Measurements from ENCODE around the gene RNF5. TPM values are rescaled to one million over a fixed set of nuclear protein-coding genes. Genes with fewer than 3 reads are reported as not detected.

The RNF5 gene
- total and polyA plus RNA-seq, 9 of the 15 experiments (the other 6 are each of a cell fraction or from before 2014, with no cell fraction given), result 62.2 to 245 (median 129) TPM

GRCh38 chr6:32216285-32216684 is 38.1 kb downstream of the RNF5 start (continued):
- TF ChIP-seq, protein P1, sequence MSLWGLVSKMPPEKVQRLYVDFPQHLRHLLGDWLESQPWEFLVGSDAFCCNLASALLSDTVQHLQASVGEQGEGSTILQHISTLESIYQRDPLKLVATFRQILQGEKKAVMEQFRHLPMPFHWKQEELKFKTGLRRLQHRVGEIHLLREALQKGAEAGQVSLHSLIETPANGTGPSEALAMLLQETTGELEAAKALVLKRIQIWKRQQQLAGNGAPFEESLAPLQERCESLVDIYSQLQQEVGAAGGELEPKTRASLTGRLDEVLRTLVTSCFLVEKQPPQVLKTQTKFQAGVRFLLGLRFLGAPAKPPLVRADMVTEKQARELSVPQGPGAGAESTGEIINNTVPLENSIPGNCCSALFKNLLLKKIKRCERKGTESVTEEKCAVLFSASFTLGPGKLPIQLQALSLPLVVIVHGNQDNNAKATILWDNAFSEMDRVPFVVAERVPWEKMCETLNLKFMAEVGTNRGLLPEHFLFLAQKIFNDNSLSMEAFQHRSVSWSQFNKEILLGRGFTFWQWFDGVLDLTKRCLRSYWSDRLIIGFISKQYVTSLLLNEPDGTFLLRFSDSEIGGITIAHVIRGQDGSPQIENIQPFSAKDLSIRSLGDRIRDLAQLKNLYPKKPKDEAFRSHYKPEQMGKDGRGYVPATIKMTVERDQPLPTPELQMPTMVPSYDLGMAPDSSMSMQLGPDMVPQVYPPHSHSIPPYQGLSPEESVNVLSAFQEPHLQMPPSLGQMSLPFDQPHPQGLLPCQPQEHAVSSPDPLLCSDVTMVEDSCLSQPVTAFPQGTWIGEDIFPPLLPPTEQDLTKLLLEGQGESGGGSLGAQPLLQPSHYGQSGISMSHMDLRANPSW (CRISPR knock-in tag; IDR thresholded peaks at IDR 0.05), result no peak
- TF ChIP-seq, protein P2, sequence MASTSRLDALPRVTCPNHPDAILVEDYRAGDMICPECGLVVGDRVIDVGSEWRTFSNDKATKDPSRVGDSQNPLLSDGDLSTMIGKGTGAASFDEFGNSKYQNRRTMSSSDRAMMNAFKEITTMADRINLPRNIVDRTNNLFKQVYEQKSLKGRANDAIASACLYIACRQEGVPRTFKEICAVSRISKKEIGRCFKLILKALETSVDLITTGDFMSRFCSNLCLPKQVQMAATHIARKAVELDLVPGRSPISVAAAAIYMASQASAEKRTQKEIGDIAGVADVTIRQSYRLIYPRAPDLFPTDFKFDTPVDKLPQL (IDR thresholded peaks at IDR 0.05; ENCODE audit: extremely low read depth, insufficient read length), result no peak
- peak in 1 of 2 experiments; percentile 63; a peak in 1 of 4 replicates for TF ChIP-seq RCOR1 (IDR thresholded peaks at IDR 0.05; ENCODE audit: borderline replicate concordance in 1 of 2, low read depth in 2 of 2, low read length in 2 of 2)
- TF ChIP-seq ZNF431 (CRISPR knock-in tag; IDR thresholded peaks at IDR 0.05), result no peak
- peak; percentile 55 for TF ChIP-seq L3MBTL2 (IDR thresholded peaks at IDR 0.05)
- no peak for TF ChIP-seq SAFB2 (IDR thresholded peaks at IDR 0.05; ENCODE audit: borderline replicate concordance, low read depth, low read length, severe bottlenecking)
- TF ChIP-seq SIN3B (IDR thresholded peaks at IDR 0.05; ENCODE audit: low read depth), result no peak
- TF ChIP-seq, protein P3, sequence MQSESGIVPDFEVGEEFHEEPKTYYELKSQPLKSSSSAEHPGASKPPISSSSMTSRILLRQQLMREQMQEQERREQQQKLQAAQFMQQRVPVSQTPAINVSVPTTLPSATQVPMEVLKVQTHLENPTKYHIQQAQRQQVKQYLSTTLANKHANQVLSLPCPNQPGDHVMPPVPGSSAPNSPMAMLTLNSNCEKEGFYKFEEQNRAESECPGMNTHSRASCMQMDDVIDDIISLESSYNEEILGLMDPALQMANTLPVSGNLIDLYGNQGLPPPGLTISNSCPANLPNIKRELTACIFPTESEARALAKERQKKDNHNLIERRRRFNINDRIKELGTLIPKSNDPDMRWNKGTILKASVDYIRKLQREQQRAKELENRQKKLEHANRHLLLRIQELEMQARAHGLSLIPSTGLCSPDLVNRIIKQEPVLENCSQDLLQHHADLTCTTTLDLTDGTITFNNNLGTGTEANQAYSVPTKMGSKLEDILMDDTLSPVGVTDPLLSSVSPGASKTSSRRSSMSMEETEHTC (IDR thresholded peaks at IDR 0.05), result no peak
- TF ChIP-seq, protein P4, sequence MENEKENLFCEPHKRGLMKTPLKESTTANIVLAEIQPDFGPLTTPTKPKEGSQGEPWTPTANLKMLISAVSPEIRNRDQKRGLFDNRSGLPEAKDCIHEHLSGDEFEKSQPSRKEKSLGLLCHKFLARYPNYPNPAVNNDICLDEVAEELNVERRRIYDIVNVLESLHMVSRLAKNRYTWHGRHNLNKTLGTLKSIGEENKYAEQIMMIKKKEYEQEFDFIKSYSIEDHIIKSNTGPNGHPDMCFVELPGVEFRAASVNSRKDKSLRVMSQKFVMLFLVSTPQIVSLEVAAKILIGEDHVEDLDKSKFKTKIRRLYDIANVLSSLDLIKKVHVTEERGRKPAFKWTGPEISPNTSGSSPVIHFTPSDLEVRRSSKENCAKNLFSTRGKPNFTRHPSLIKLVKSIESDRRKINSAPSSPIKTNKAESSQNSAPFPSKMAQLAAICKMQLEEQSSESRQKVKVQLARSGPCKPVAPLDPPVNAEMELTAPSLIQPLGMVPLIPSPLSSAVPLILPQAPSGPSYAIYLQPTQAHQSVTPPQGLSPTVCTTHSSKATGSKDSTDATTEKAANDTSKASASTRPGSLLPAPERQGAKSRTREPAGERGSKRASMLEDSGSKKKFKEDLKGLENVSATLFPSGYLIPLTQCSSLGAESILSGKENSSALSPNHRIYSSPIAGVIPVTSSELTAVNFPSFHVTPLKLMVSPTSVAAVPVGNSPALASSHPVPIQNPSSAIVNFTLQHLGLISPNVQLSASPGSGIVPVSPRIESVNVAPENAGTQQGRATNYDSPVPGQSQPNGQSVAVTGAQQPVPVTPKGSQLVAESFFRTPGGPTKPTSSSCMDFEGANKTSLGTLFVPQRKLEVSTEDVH (IDR thresholded peaks at IDR 0.05; ENCODE audit: low read depth, partially characterized antibody), result no peak
- no peak for TF ChIP-seq GABPA (tag; conservative IDR thresholded peaks at IDR 0.05; ENCODE audit: low read depth)
- no peak for TF ChIP-seq ZNF77 (CRISPR knock-in tag; IDR thresholded peaks at IDR 0.05)
- TF ChIP-seq TAL1 (IDR thresholded peaks at IDR 0.05), result peak; percentile 16; the same call in 1 of the 2 replicates
- TF ChIP-seq TCFL5 (CRISPR knock-in tag; conservative IDR thresholded peaks at IDR 0.05), result 0 out of 2 replicates have a peak, but pooled peaks have one; percentile 44
- no peak for TF ChIP-seq ELF1 (tag; IDR thresholded peaks at IDR 0.05)
- no peak for TF ChIP-seq TBP (optimal IDR thresholded peaks at IDR 0.05; ENCODE audit: low read depth, low read length)
- no peak for TF ChIP-seq MBD1 (CRISPR knock-in tag; IDR thresholded peaks at IDR 0.05)
- peak; percentile 26; the same call in 1 of the 2 replicates for TF ChIP-seq TCF3 (CRISPR knock-in tag; IDR thresholded peaks at IDR 0.05)
- no peak for TF ChIP-seq IRF9 (tag; IDR thresholded peaks at IDR 0.05)

Measured in K562 (cell line).